Testis (tissue), 3 donors: ENCODE measurements around the gene LAMTOR4. TPM values are rescaled to one million over a fixed set of nuclear protein-coding genes. Genes with fewer than 3 reads are reported as not detected.

Source experiments
- DNase-seq: peaks from one replicate; pipeline ENCODE4 v3.0.0-alpha.2; 2019
- H3K27ac ChIP-seq, 2 donors: fragments of 200-600 bp; sonication (generic); one replicate each; pipeline ENCODE4 v1.5.1; 2019
- H3K27me3 ChIP-seq: fragments of 200-600 bp; sonication (generic); one replicate; pipeline ENCODE4 v1.5.1; 2019
- H3K36me3 ChIP-seq: fragments of 200-600 bp; sonication (generic); one replicate; pipeline ENCODE4 v1.5.1; 2017; ENCODE audit warnings: low read depth; ENCODE audit errors: missing control alignments
- H3K4me1 ChIP-seq: fragments of 200-600 bp; sonication (generic); one replicate; pipeline ENCODE4 v1.5.1; 2019
- H3K4me3 ChIP-seq, 2 donors: fragments of 200-600 bp; sonication (generic); one replicate each; pipeline ENCODE4 v1.5.1; 2017 to 2019
- H3K9me3 ChIP-seq: fragments of 200-600 bp; sonication (generic); one replicate; pipeline ENCODE4 v1.5.1; 2017
- CTCF ChIP-seq, 3 experiments: fragments of 450-650 bp in 2 of 3; fragments of 200-600 bp in 1 of 3; sonication (generic) in 1 of 3; IDR thresholded peaks; one replicate each; pipeline ENCODE4 v1.5.1; 2016 to 2019; ENCODE audit warnings: antibody characterized with exemption in 3 of 3, mild to moderate bottlenecking in 2 of 3, moderate library complexity in 1 of 3
- POLR2A ChIP-seq: fragments of 450-650 bp; IDR thresholded peaks from one replicate; pipeline ENCODE4 v1.6.1; 2017; ENCODE audit warnings: antibody characterized with exemption, mild to moderate bottlenecking, moderate library complexity
- WGBS, 2 donors: methylation state at CpG; one replicate each; pipeline ENCODE4 v1.1.5; 2018; 5-methylcytosine and 5-hydroxymethylcytosine counted together
- intact Hi-C: fragments of 100-400 bp; cut with DNase I; formaldehyde crosslinking; loops from one replicate; pipeline ENCODE4 v1.15.1; 2023; ENCODE audit warnings: low total_unique reads
- polyA plus RNA-seq: library from polyadenylated mRNA; stranded (reverse); fragments of 350-450 nt; fragmentation: Illumina TruSeq; extraction: RNeasy Lipid Tissue Mini Kit (QIAGEN cat#74804); gene quantifications from one replicate; pipeline ENCODE4 v1.2.3, GENCODE V29; 2014; ENCODE audit warnings: low read depth, low replicate concordance; ENCODE audit not compliant: insufficient read depth
- total RNA-seq, 2 donors: library from RNA; depleted of rRNA; stranded (reverse); fragments of >200 nt; gene quantifications; one replicate each; pipeline ENCODE4 v1.2.3, GENCODE V29; 2016

LAMTOR4 gene
- total and polyA plus RNA-seq, 3 donors from 2014 or later = 136 to 179 (median 144) TPM

GRCh38 chr7:100122067-100122466 is 26.7 kb upstream of the LAMTOR4 start:
- H3K4me3 ChIP-seq = no peak overlapping the region
- DNase-seq = no peak
- H3K36me3 ChIP-seq = no peaks in the 10 kb centered on the region
- WGBS, 2 donors = 65 to 66% methylated on average over 13 of the region's 13 CpGs
- H3K27me3 ChIP-seq = no peaks in the 10 kb centered on the region
- H3K9me3 ChIP-seq = no peaks in the 10 kb centered on the region
- intact Hi-C loops = no loop called here
- H3K27ac ChIP-seq = no peak overlapping the region
- H3K4me1 ChIP-seq = peaks cover 15% of the 10 kb centered on the region
- TF ChIP-seq POLR2A (no peak), CTCF (IDR thresholded peaks at IDR 0.05) (no peak)

GRCh38 chr7:100122568-100122967 is 26.1 kb upstream of the LAMTOR4 start:
- Histone ChIP-seq H3K4me1 (peaks cover 15% of the 10 kb centered on the region), H3K27ac (no peak overlapping the region), H3K27me3 (no peaks in the 10 kb centered on the region), H3K36me3 (no peaks in the 10 kb centered on the region), H3K4me3 (no peak overlapping the region), H3K9me3 (no peaks in the 10 kb centered on the region)
- WGBS, 2 donors = 69 to 100% methylated on average over 1 of the region's 1 CpG
- intact Hi-C loops = no loop called here
- TF ChIP-seq POLR2A (no peak), CTCF (IDR thresholded peaks at IDR 0.05) (no peak)
- no peak for DNase-seq

GRCh38 chr7:100124301-100125230 is 24.2 kb upstream of the LAMTOR4 start:
- Histone ChIP-seq H3K27ac (no peak overlapping the region), H3K4me1 (peaks cover 17% of the 10 kb centered on the region), H3K27me3 (no peaks in the 10 kb centered on the region), H3K4me3 (no peak overlapping the region), H3K9me3 (no peaks in the 10 kb centered on the region), H3K36me3 (no peaks in the 10 kb centered on the region)
- intact Hi-C loops = loop anchor here (5.0 kb wide), 1 partner anchor 37 kb away; the partner anchor contains the start of gene COPS6
- no peak for DNase-seq
- TF ChIP-seq POLR2A (no peak), CTCF (IDR thresholded peaks at IDR 0.05) (no peak)
- 67 to 83% methylated on average over 4 of the region's 4 CpGs for WGBS, 2 donors

GRCh38 chr7:100126239-100126930 is 22.3 kb upstream of the LAMTOR4 start:
- peak overlapping the region; percentile 87 to 97 for H3K27ac ChIP-seq
- H3K9me3 ChIP-seq = no peaks in the 10 kb centered on the region
- H3K27me3 ChIP-seq = no peaks in the 10 kb centered on the region
- TF ChIP-seq CTCF (IDR thresholded peaks at IDR 0.05) (no peak), POLR2A (no peak)
- peak overlapping the region; percentile 68 to 75 for H3K4me3 ChIP-seq
- no peak for DNase-seq
- intact Hi-C loops = loop anchor here (5.0 kb wide), 1 partner anchor 39 kb away; the partner anchor contains the start of gene COPS6
- 9 to 13% methylated on average over 22 to 29 of the region's 29 CpGs for WGBS, 2 donors
- no peaks in the 10 kb centered on the region for H3K36me3 ChIP-seq
- H3K4me1 ChIP-seq = peaks cover 13% of the 10 kb centered on the region
